GM12878 (cell line): ENCODE data around the gene SLC38A7. TPM values are rescaled to one million over a fixed set of nuclear protein-coding genes. Genes with fewer than 3 reads are reported as not detected.

ENCODE experiments used
- ATAC-seq: fragments of 200-7000 bp; cut with Tn5 transposase; 3 replicates; pipeline ENCODE4 v1.9.1; 2020; ENCODE audit warnings: mild to moderate bottlenecking, moderate library complexity
- BruUV-seq: library from RNA; stranded (reverse); fragments of 400-500 nt; replicated peaks from 2 replicates; lab custom pipeline; 2021; lab: Mats Ljungman, UMichigan
- CTCF ChIA-PET: fragments of 300-600 bp; sonication (Branson Sonifier 250); formaldehyde crosslinking; extraction: SDS; loops from one replicate; lab custom pipeline; 2021; ENCODE audit warnings: inconsistent platforms; lab: Yijun Ruan, JAX
- POLR2A ChIA-PET: fragments of 350-600 bp; formaldehyde crosslinking; extraction: SDS; loops from one replicate; lab custom pipeline; 2021; ENCODE audit warnings: inconsistent platforms; lab: Charles Lee
- RAD21 ChIA-PET: fragments of 300-600 bp; sonication (Branson Sonifier 250); formaldehyde crosslinking; loops from one replicate; lab custom pipeline; 2023; ENCODE audit warnings: antibody characterized with exemption; ENCODE audit not compliant: unreplicated experiment; lab: Charles Lee
- SMC1A ChIA-PET: fragments of 300-600 bp; sonication (Branson Sonifier 250); formaldehyde crosslinking; loops from one replicate; lab custom pipeline; 2023; ENCODE audit not compliant: unreplicated experiment, uncharacterized antibody; lab: Charles Lee
- DNase-seq: peaks from one replicate; pipeline ENCODE4 v3.0.0-alpha.2; 2011; ENCODE audit warnings: low read depth, low spot score
- FAIRE-seq: peaks from 3 replicates; lab custom pipeline; 2011; peaks lifted over from hg19 to GRCh38; lab: Jason Lieb, UNC
- H2AFZ ChIP-seq: 2 replicates; pipeline ENCODE4 v1.6.0; 2011; ENCODE audit warnings: low read depth, low read length, control low read depth; ENCODE audit not compliant: control insufficient read depth
- H3K27ac ChIP-seq: 2 replicates; pipeline ENCODE4 v1.5.1; 2011; ENCODE audit warnings: control low read depth; ENCODE audit not compliant: control insufficient read depth, insufficient read depth
- H3K27me3 ChIP-seq, 2 experiments: replicated peaks in 1 of 2; 2 replicates each; pipeline versions ENCODE4 v1.6.0 to v1.6.1; 2011; ENCODE audit warnings: low read length in 1 of 2; ENCODE audit not compliant: control insufficient read depth in 2 of 2, insufficient read depth in 2 of 2
- H3K36me3 ChIP-seq, 2 experiments: 2 replicates each; pipeline ENCODE4 v1.5.1; 2011; ENCODE audit warnings: low read length in 1 of 2; ENCODE audit not compliant: control insufficient read depth in 2 of 2, insufficient read depth in 2 of 2
- H3K4me1 ChIP-seq: 2 replicates; pipeline ENCODE4 v1.6.1; 2011; ENCODE audit warnings: mild to moderate bottlenecking, low read length, moderate library complexity, mixed read lengths; ENCODE audit not compliant: control insufficient read depth, insufficient read depth
- H3K4me2 ChIP-seq: 2 replicates; pipeline ENCODE4 v1.6.0; 2011; ENCODE audit warnings: control low read depth; ENCODE audit not compliant: control insufficient read depth, insufficient read depth
- H3K4me3 ChIP-seq: fragments of 200-600 bp; sonication (generic); 2 replicates; pipeline ENCODE4 v1.5.1; 2016
- H3K79me2 ChIP-seq: 2 replicates; pipeline ENCODE4 v1.6.0; 2011; ENCODE audit warnings: low read length; ENCODE audit not compliant: control insufficient read depth, insufficient read depth
- H3K9ac ChIP-seq: 2 replicates; pipeline ENCODE4 v1.8.0; 2011; ENCODE audit warnings: low read length, control low read depth, mixed read lengths; ENCODE audit not compliant: control insufficient read depth, insufficient read depth
- H3K9me3 ChIP-seq: replicated peaks from 3 replicates; pipeline ENCODE4 v1.5.1; 2011; ENCODE audit warnings: mild to moderate bottlenecking, low read length; ENCODE audit not compliant: control insufficient read depth, insufficient read depth
- H4K20me1 ChIP-seq: 2 replicates; pipeline ENCODE4 v1.6.0; 2011; ENCODE audit not compliant: control insufficient read depth, insufficient read depth
- ATF7 ChIP-seq: fragments of 450-650 bp; IDR thresholded peaks from 2 replicates; pipeline ENCODE4 v1.6.1; 2016; ENCODE audit warnings: low read depth, mild to moderate bottlenecking
- BACH1 ChIP-seq: fragments of 450-650 bp; IDR thresholded peaks from 2 replicates; pipeline ENCODE4 v1.6.1; 2017; ENCODE audit warnings: mild to moderate bottlenecking, borderline replicate concordance
- HDAC2 ChIP-seq: fragments of 200-600 bp; sonication (generic); IDR thresholded peaks from 2 replicates; pipeline ENCODE4 v1.6.1; 2017
- MEF2A ChIP-seq: IDR thresholded peaks from 2 replicates; pipeline ENCODE4 v1.6.1; 2011; ENCODE audit warnings: low read depth, mild to moderate bottlenecking, low read length, moderate library complexity; ENCODE audit not compliant: insufficient read depth
- RB1 ChIP-seq: fragments of 450-650 bp; formaldehyde crosslinking; IDR thresholded peaks from 2 replicates; pipeline ENCODE4 v1.6.1; 2017; ENCODE audit warnings: mild to moderate bottlenecking, borderline replicate concordance
- SPI1 ChIP-seq: IDR thresholded peaks from 2 replicates; pipeline ENCODE4 v1.6.1; 2011; ENCODE audit warnings: low read depth, mild to moderate bottlenecking, low read length, moderate library complexity, borderline replicate concordance; ENCODE audit not compliant: insufficient read depth
- SREBF2 ChIP-seq: IDR thresholded peaks from 2 replicates; pipeline ENCODE4 v1.6.1; 2012; ENCODE audit warnings: mild to moderate bottlenecking, low read length
- WRNIP1 ChIP-seq: IDR thresholded peaks from 2 replicates; pipeline ENCODE4 v1.6.1; 2011; ENCODE audit warnings: low read depth, low read length, improper control_type of control experiment, borderline replicate concordance
- WGBS: methylation state at CpG from one replicate; pipeline ENCODE4 v1.1.6; 2016; ENCODE audit warnings: low lambda C conversion rate; ENCODE audit not compliant: insufficient replicate concordance, insufficient coverage; ENCODE audit errors: missing lambda C conversion rate; 5-methylcytosine and 5-hydroxymethylcytosine counted together
- in situ Hi-C: fragments of 300-500 bp; cut with MboI; formaldehyde crosslinking; loops from 9 replicates; pipeline ENCODE4 v1.14.3; 2018; ENCODE audit warnings: mixed read lengths
- intact Hi-C: fragments of 100-400 bp; cut with micrococcal nuclease; formaldehyde crosslinking; loops from one replicate; pipeline ENCODE4 v1.14.2; 2022; ENCODE audit not compliant: unreplicated experiment
- polyA plus RNA-seq, 11 experiments: library from polyadenylated mRNA; depleted of rRNA in 4 of 11; unstranded in 6 of 11; stranded (reverse) in 5 of 11; fragments of >200 nt; fragmentation: Nextera tagmentation in 4 of 11; fragmentation: Illumina TruSeq in 1 of 11; extraction: Ambion mirVana in 4 of 11; extraction: Trizol in 1 of 11; gene quantifications; 1 replicate in 1 of 11; 2 replicates in 10 of 11; pipeline versions ENCODE4 v1.2.1 to v1.2.3, GENCODE V29; 2011 to 2016; ENCODE audit warnings: inconsistent platforms in 2 of 11, missing spikeins in 2 of 11, low read depth in 1 of 11
- total RNA-seq, 4 experiments: library from RNA; depleted of rRNA in 3 of 4; stranded (reverse); fragments of >200 nt in 3 of 4; fragmentation: Illumina TruSeq in 1 of 4; extraction: Trizol in 1 of 4; gene quantifications; 2 replicates each; pipeline versions ENCODE4 v1.2.1 to v1.2.3, GENCODE V29; 2013 to 2021
- TF ChIP-seq, protein P1 (sequence below): fragments of 450-650 bp; IDR thresholded peaks from 2 replicates; pipeline ENCODE4 v1.6.1; 2016; ENCODE audit warnings: mild to moderate bottlenecking
- TF ChIP-seq, protein P2 (sequence below): fragments of 450-650 bp; IDR thresholded peaks from 2 replicates; pipeline ENCODE4 v1.6.1; 2017; ENCODE audit warnings: mild to moderate bottlenecking, moderate library complexity

The SLC38A7 gene
- total and polyA plus RNA-seq, 10 of the 15 experiments (the other 5 are each of a cell fraction or from before 2014, with no cell fraction given): 1.4 to 7.8 (median 4.7) TPM

DNA sequence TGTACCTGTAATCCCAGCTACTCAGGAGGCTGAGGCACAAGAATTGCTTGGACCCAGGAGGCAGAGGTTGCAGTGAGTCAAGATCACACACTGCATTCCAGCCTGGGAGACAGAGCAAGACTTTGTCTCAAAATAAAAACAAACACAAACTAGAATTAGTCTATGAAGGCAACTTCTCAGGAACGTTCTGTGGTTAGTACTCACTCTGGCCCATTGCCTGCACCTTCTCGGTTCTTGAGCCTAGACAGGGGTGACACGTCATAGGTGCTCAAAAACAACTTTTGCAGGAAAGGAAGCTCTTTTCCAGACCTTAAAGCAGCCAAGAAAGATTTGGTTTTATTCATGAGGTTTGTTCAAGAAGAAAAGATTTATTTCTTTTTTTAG, 32.6 kb downstream of the SLC38A7 start:
- no peak for FAIRE-seq
- CTCF ChIA-PET: interaction anchor here (0.6 to 1.5 kb wide), 3 partner anchors 133 to 803 kb away, joined by 3 to 4 read pairs (median 3); no protein-coding TSS in a partner anchor

More for the DNA sequence above, 32.6 kb downstream of the SLC38A7 start:
- TF ChIP-seq RB1: no peak
- TF ChIP-seq WRNIP1: no peak
- TF ChIP-seq, protein P1, sequence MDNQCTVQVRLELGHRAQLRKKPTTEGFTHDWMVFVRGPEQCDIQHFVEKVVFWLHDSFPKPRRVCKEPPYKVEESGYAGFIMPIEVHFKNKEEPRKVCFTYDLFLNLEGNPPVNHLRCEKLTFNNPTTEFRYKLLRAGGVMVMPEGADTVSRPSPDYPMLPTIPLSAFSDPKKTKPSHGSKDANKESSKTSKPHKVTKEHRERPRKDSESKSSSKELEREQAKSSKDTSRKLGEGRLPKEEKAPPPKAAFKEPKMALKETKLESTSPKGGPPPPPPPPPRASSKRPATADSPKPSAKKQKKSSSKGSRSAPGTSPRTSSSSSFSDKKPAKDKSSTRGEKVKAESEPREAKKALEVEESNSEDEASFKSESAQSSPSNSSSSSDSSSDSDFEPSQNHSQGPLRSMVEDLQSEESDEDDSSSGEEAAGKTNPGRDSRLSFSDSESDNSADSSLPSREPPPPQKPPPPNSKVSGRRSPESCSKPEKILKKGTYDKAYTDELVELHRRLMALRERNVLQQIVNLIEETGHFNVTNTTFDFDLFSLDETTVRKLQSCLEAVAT: no peak
- TF ChIP-seq BACH1: no peak
- TF ChIP-seq HDAC2: no peak
- TF ChIP-seq, protein P2, sequence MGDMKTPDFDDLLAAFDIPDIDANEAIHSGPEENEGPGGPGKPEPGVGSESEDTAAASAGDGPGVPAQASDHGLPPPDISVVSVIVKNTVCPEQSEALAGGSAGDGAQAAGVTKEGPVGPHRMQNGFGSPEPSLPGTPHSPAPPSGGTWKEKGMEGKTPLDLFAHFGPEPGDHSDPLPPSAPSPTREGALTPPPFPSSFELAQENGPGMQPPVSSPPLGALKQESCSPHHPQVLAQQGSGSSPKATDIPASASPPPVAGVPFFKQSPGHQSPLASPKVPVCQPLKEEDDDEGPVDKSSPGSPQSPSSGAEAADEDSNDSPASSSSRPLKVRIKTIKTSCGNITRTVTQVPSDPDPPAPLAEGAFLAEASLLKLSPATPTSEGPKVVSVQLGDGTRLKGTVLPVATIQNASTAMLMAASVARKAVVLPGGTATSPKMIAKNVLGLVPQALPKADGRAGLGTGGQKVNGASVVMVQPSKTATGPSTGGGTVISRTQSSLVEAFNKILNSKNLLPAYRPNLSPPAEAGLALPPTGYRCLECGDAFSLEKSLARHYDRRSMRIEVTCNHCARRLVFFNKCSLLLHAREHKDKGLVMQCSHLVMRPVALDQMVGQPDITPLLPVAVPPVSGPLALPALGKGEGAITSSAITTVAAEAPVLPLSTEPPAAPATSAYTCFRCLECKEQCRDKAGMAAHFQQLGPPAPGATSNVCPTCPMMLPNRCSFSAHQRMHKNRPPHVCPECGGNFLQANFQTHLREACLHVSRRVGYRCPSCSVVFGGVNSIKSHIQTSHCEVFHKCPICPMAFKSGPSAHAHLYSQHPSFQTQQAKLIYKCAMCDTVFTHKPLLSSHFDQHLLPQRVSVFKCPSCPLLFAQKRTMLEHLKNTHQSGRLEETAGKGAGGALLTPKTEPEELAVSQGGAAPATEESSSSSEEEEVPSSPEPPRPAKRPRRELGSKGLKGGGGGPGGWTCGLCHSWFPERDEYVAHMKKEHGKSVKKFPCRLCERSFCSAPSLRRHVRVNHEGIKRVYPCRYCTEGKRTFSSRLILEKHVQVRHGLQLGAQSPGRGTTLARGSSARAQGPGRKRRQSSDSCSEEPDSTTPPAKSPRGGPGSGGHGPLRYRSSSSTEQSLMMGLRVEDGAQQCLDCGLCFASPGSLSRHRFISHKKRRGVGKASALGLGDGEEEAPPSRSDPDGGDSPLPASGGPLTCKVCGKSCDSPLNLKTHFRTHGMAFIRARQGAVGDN: no peak
- no peak for TF ChIP-seq MEF2A
- TF ChIP-seq SPI1: no peak
- no peak for TF ChIP-seq ATF7
- TF ChIP-seq SREBF2: no peak
- Histone ChIP-seq H3K36me3 (no peaks in the 10 kb centered on the region), H3K4me1 (no peaks in the 10 kb centered on the region), H3K27me3 (no peaks in the 10 kb centered on the region), H3K9ac (no peak overlapping the region), H3K27ac (no peak overlapping the region), H2AFZ (no peak overlapping the region), H3K79me2 (no peaks in the 10 kb centered on the region), H4K20me1 (no peaks in the 10 kb centered on the region), H3K4me2 (no peak overlapping the region), H3K9me3 (no peaks in the 10 kb centered on the region), H3K4me3 (no peak overlapping the region)
- ATAC-seq (no peak), DNase-seq (no peak)
- ChIA-PET POLR2A (no interaction called here), SMC1A (interaction anchor here (1.5 kb wide), 1 partner anchor 25 kb away, joined by 6 read pairs; no protein-coding TSS in a partner anchor), RAD21 (interaction anchor here (0.6 kb wide), 1 partner anchor 104 kb away, joined by 3 read pairs; no protein-coding TSS in a partner anchor)
- intact Hi-C loops (no loop called here), in situ Hi-C loops (loop anchor here (25.0 kb wide), 1 partner anchor 315 kb away; no protein-coding TSS in a partner anchor)
- 43% methylated on average over 3 of the region's 3 CpGs for WGBS
- BruUV-seq: no TSS peak
